ENCODE results near the gene GRIK3.

The GRIK3 gene

DNA sequence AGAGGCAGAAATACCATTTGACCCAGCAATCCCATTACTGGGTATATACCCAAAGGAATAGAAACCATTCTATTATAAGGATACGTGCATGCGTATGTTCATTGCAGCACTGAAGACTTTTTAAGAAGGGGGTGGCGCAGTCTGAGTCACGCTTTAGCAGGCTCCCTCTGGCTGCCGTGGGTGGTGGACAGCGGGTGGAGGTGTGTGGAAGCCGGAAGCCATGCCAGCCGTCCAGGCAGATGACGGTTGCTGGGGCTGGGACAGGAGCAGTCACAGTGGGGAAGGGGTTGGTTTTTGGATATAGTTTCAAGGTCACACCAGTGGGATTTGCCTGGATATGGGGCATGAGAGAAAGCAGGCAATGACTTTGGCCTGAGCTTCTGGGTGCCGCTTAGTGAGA, 270.5 kb downstream of the GRIK3 start:
- TF ChIP-seq EZH2phosphoT487 (IDR thresholded peaks at IDR 0.05; ENCODE audit: borderline replicate concordance, low read length) = no peak
- TF ChIP-seq, protein P1, sequence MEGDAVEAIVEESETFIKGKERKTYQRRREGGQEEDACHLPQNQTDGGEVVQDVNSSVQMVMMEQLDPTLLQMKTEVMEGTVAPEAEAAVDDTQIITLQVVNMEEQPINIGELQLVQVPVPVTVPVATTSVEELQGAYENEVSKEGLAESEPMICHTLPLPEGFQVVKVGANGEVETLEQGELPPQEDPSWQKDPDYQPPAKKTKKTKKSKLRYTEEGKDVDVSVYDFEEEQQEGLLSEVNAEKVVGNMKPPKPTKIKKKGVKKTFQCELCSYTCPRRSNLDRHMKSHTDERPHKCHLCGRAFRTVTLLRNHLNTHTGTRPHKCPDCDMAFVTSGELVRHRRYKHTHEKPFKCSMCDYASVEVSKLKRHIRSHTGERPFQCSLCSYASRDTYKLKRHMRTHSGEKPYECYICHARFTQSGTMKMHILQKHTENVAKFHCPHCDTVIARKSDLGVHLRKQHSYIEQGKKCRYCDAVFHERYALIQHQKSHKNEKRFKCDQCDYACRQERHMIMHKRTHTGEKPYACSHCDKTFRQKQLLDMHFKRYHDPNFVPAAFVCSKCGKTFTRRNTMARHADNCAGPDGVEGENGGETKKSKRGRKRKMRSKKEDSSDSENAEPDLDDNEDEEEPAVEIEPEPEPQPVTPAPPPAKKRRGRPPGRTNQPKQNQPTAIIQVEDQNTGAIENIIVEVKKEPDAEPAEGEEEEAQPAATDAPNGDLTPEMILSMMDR (IDR thresholded peaks at IDR 0.05; ENCODE audit: low read depth, low read length, poor library complexity, severe bottlenecking) = no peak
- no peaks in the 10 kb centered on the region for H3K9me3 ChIP-seq (ENCODE audit: control insufficient read depth, insufficient read depth, low read length)
- H3K4me1 ChIP-seq (ENCODE audit: control insufficient read depth, low read length) = no peaks in the 10 kb centered on the region
- H3F3A ChIP-seq (ENCODE audit: control insufficient read depth, insufficient read depth) = no peaks in the 10 kb centered on the region
- H3K36me3 ChIP-seq (ENCODE audit: control insufficient read depth, low read length) = no peaks in the 10 kb centered on the region
- H3K4me2 ChIP-seq (ENCODE audit: low read length) = no peak overlapping the region
- H3K4me3 ChIP-seq (ENCODE audit: low read length) = no peak overlapping the region
- H3K9me2 ChIP-seq (replicated peaks; ENCODE audit: control insufficient read depth, low read length) = no peaks in the 10 kb centered on the region
- no peaks in the 10 kb centered on the region for H3K27me3 ChIP-seq (ENCODE audit: control insufficient read depth, low read length)
- no peaks in the 10 kb centered on the region for H3K79me2 ChIP-seq (ENCODE audit: control insufficient read depth, low read length)
- no peaks in the 10 kb centered on the region for H4K20me1 ChIP-seq (ENCODE audit: control insufficient read depth, insufficient read depth, low read depth, low read length)
- no peak overlapping the region for H3K27ac ChIP-seq (ENCODE audit: low read depth, low read length)

DNA sequence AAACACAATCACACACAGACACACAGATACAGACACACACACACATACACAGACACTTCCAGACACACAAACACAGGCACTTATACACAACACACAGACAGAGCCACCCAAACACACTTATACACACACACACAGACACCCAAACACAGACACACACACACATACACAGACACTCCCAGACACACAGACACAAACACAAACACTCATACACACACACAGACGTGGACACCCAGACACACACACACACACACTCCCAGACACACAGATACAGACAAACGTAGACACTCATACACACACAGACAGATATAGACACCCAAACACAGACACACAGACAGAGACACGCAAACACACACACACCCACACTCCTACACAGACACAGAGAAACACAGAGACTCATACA, 272.1 kb downstream of the GRIK3 start:
- Histone ChIP-seq H3K27me3 (ENCODE audit: control insufficient read depth, low read length) (no peaks in the 10 kb centered on the region), H3K79me2 (ENCODE audit: control insufficient read depth, low read length) (no peaks in the 10 kb centered on the region), H3K36me3 (ENCODE audit: control insufficient read depth, low read length) (no peaks in the 10 kb centered on the region), H3K4me2 (ENCODE audit: low read length) (no peak overlapping the region), H3K4me3 (ENCODE audit: low read length) (no peak overlapping the region), H3K27ac (ENCODE audit: low read depth, low read length) (no peak overlapping the region), H3K9me2 (replicated peaks; ENCODE audit: control insufficient read depth, low read length) (no peaks in the 10 kb centered on the region), H4K20me1 (ENCODE audit: control insufficient read depth, insufficient read depth, low read depth, low read length) (no peaks in the 10 kb centered on the region), H3F3A (ENCODE audit: control insufficient read depth, insufficient read depth) (no peaks in the 10 kb centered on the region), H3K4me1 (ENCODE audit: control insufficient read depth, low read length) (no peaks in the 10 kb centered on the region), H3K9me3 (ENCODE audit: control insufficient read depth, insufficient read depth, low read length) (no peaks in the 10 kb centered on the region)
- no peak for TF ChIP-seq EZH2phosphoT487 (IDR thresholded peaks at IDR 0.05; ENCODE audit: borderline replicate concordance, low read length)
- TF ChIP-seq, protein P1 (IDR thresholded peaks at IDR 0.05; ENCODE audit: low read depth, low read length, poor library complexity, severe bottlenecking) = no peak

DNA sequence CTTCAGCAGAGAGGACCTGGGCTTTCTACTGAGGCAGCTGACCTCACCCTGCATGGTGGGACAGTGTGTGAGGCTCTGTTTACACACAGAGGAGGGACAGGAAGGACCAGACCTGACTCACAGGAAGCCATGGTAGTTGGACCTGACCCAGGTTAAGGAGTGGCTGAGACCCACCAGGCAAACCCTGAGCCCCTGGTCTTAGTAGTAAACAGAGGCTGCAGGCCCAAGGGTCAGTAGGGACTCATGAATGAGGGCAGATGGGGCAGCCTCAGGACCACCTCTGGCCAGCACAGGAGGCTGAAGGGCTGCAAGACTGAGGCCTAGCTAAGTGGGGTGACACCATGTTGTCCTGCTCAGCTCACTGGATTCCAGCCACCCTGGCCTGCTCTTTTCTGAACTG, 273.2 kb downstream of the GRIK3 start:
- no peaks in the 10 kb centered on the region for H3K9me2 ChIP-seq (replicated peaks; ENCODE audit: control insufficient read depth, low read length)
- no peaks in the 10 kb centered on the region for H3K4me1 ChIP-seq (ENCODE audit: control insufficient read depth, low read length)
- no peak overlapping the region for H3K4me2 ChIP-seq (ENCODE audit: low read length)
- H3K36me3 ChIP-seq (ENCODE audit: control insufficient read depth, low read length) = no peaks in the 10 kb centered on the region
- H4K20me1 ChIP-seq (ENCODE audit: control insufficient read depth, insufficient read depth, low read depth, low read length) = no peaks in the 10 kb centered on the region
- H3K9me3 ChIP-seq (ENCODE audit: control insufficient read depth, insufficient read depth, low read length) = no peaks in the 10 kb centered on the region
- H3K27me3 ChIP-seq (ENCODE audit: control insufficient read depth, low read length) = no peaks in the 10 kb centered on the region
- no peak overlapping the region for H3K27ac ChIP-seq (ENCODE audit: low read depth, low read length)
- TF ChIP-seq EZH2phosphoT487 (IDR thresholded peaks at IDR 0.05; ENCODE audit: borderline replicate concordance, low read length) = no peak
- TF ChIP-seq, protein P1 (IDR thresholded peaks at IDR 0.05; ENCODE audit: low read depth, low read length, poor library complexity, severe bottlenecking) = no peak
- no peaks in the 10 kb centered on the region for H3F3A ChIP-seq (ENCODE audit: control insufficient read depth, insufficient read depth)
- no peaks in the 10 kb centered on the region for H3K79me2 ChIP-seq (ENCODE audit: control insufficient read depth, low read length)
- H3K4me3 ChIP-seq (ENCODE audit: low read length) = no peak overlapping the region

DNA sequence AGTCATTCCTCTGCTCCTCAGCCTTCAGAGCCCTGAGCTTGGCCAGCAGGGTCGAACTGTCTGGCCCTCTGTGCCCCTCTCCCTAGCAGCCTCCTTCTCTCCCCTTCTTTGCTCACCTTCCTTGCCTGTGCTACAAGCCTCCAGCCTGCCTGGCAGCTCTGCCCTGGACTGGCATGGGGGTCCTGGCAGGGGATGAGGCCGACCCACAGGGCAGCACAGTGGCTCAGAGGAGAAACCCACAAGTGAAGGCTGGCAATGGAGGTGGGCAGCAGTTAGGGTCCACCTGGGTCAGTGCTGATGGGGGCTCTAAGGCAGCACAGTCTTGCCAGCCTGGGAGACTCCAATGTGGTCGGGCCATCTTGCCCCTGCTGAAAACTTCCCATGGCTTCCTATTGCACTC, 274.2 kb downstream of the GRIK3 start:
- Histone ChIP-seq H3K27me3 (ENCODE audit: control insufficient read depth, low read length) (no peaks in the 10 kb centered on the region), H3F3A (ENCODE audit: control insufficient read depth, insufficient read depth) (no peaks in the 10 kb centered on the region), H3K9me3 (ENCODE audit: control insufficient read depth, insufficient read depth, low read length) (no peaks in the 10 kb centered on the region), H3K4me1 (ENCODE audit: control insufficient read depth, low read length) (no peaks in the 10 kb centered on the region), H4K20me1 (ENCODE audit: control insufficient read depth, insufficient read depth, low read depth, low read length) (no peaks in the 10 kb centered on the region), H3K4me2 (ENCODE audit: low read length) (no peak overlapping the region), H3K4me3 (ENCODE audit: low read length) (no peak overlapping the region), H3K9me2 (replicated peaks; ENCODE audit: control insufficient read depth, low read length) (no peaks in the 10 kb centered on the region), H3K79me2 (ENCODE audit: control insufficient read depth, low read length) (no peaks in the 10 kb centered on the region), H3K27ac (ENCODE audit: low read depth, low read length) (no peak overlapping the region), H3K36me3 (ENCODE audit: control insufficient read depth, low read length) (no peaks in the 10 kb centered on the region)
- TF ChIP-seq, protein P1 (IDR thresholded peaks at IDR 0.05; ENCODE audit: low read depth, low read length, poor library complexity, severe bottlenecking) = no peak
- no peak for TF ChIP-seq EZH2phosphoT487 (IDR thresholded peaks at IDR 0.05; ENCODE audit: borderline replicate concordance, low read length)

All from DOHH2 (cell line).